Stimulated activated CD8-positive, alpha-beta memory T cell treated with anti-CD3 and anti-CD28 coated beads, Interleukin-15, amount 100 ng/mL, for 24 hours (primary cell): ENCODE measurements around the gene EFR3B.

ENCODE experiments used
- DNase-seq: peaks from one replicate; pipeline ENCODE4 v3.0.0-alpha.2; 2020; ENCODE audit warnings: low read depth

Gene EFR3B

GRCh38 chr2:25187729-25188350, 146.0 kb downstream of the EFR3B start:
- DNase-seq: no peak

GRCh38 chr2:25188405-25188804, 146.5 kb downstream of the EFR3B start:
- DNase-seq: no peak

GRCh38 chr2:25190536-25190935, 148.7 kb downstream of the EFR3B start:
- DNase-seq: no peak

GRCh38 chr2:25194576-25195122, 152.8 kb downstream of the EFR3B start:
- DNase-seq: no peak

- no peak for DNase-seq
Observed at GRCh38 chr2:25197336-25198208, 155.7 kb downstream of the EFR3B start.

- no peak for DNase-seq
Observed at GRCh38 chr2:25198209-25198525, 156.3 kb downstream of the EFR3B start.

- DNase-seq: no peak
Observed at GRCh38 chr2:25198576-25198975, 156.7 kb downstream of the EFR3B start.

- DNase-seq: no peak
Observed at GRCh38 chr2:25201265-25201664, 159.4 kb downstream of the EFR3B start.

GRCh38 chr2:25201794-25202193, 159.9 kb downstream of the EFR3B start:
- no peak for DNase-seq

GRCh38 chr2:25202275-25202674, 160.4 kb downstream of the EFR3B start:
- DNase-seq: no peak

- no peak for DNase-seq
Observed at GRCh38 chr2:25204190-25204838, 162.4 kb downstream of the EFR3B start.

GRCh38 chr2:25207078-25207545, 165.2 kb downstream of the EFR3B start:
- DNase-seq: no peak
